Measurements from ENCODE around the gene SARDH. TPM values are rescaled to one million over a fixed set of nuclear protein-coding genes. Genes with fewer than 3 reads are reported as not detected.

The SARDH gene
- total and polyA plus RNA-seq, 2 of the 8 experiments (the other 6 are each of a cell fraction or from before 2014, with no cell fraction given) = 6.4 to 7.4 TPM

DNA sequence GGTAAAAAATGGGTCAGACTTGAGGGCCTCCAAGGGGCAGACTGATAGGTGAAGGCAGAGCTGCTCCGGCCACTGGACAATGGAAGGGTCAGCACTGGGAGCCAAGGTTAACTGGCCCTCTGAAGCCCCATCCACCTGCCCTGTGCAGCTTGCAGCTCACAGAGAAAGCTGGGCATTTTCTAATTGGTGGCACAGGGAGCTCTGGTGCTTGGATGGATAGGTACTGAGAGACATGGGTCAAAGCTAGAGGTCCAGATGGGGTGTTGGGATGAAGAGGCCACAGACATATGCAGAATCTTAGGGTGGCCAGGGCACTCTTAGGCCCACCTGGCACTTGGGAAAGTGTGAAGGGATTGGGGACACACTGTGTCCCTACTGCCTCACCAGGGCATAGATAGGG is 29.5 kb upstream of the SARDH start:
- Histone ChIP-seq H4K5ac (ENCODE audit: insufficient read length, low read depth, low read length) (no peak overlapping the region), H3K23ac (ENCODE audit: insufficient read length) (no peak overlapping the region), H3K4ac (replicated peaks; ENCODE audit: insufficient read length, low read depth, low read length) (no peak overlapping the region), H3K9me3 (ENCODE audit: insufficient read depth in 2 of 2, low read depth in 1 of 2, low read length in 1 of 2) (peaks cover 0 to 3% of the 10 kb centered on the region in 2 experiments; a peak in 1 of 4 replicates), H3K4me2 (ENCODE audit: insufficient read depth in 1 of 2, low read depth in 2 of 2, low read length in 2 of 2) (no peak overlapping the region), H3K9ac (replicated peaks in 1 of 4; ENCODE audit: extremely low read depth in 1 of 4, low read depth in 3 of 4, low read length in 3 of 4) (no peak overlapping the region), H2BK12ac (ENCODE audit: low read depth, low read length) (no peak overlapping the region), H3K27ac (ENCODE audit: low read depth, low read length) (no peak overlapping the region), H2AK5ac (ENCODE audit: low read depth, low read length) (no peak overlapping the region), H4K20me1 (replicated peaks in 1 of 2; ENCODE audit: control insufficient read depth in 1 of 2, insufficient read depth in 2 of 2, low read length in 2 of 2) (peaks cover 3% of the 10 kb centered on the region in 2 experiments), H2AFZ (ENCODE audit: low read length) (no peak overlapping the region), H3K18ac (ENCODE audit: extremely low read depth, low read length) (no peak overlapping the region), H2BK15ac (ENCODE audit: low read length) (no peak overlapping the region), H2BK20ac (ENCODE audit: low read length) (no peak overlapping the region), H4K91ac (replicated peaks; ENCODE audit: insufficient read length, low read length) (no peak overlapping the region), H2BK5ac (ENCODE audit: low read depth, low read length) (no peak overlapping the region), H4K8ac (ENCODE audit: extremely low read depth, insufficient read depth, low read length) (no peak overlapping the region), H3K23me2 (ENCODE audit: low read depth, low read length) (no peaks in the 10 kb centered on the region; the same call in 1 of the 2 replicates), H3K4me1 (replicated peaks in 1 of 4; ENCODE audit: control insufficient read depth in 3 of 4, insufficient read depth in 4 of 4, low read length in 3 of 4) (no peaks in the 10 kb centered on the region), H3K4me3 (ENCODE audit: extremely low read depth in 1 of 4, insufficient read depth in 2 of 4, low read depth in 3 of 4, low read length in 4 of 4) (no peak overlapping the region), H3K36me3 (ENCODE audit: control insufficient read depth in 2 of 4, insufficient read depth in 4 of 4, low read length in 3 of 4) (peaks cover 2 to 12% (median 9%) of the 10 kb centered on the region in 4 experiments; a peak in 6 of 8 replicates), H3K79me2 (ENCODE audit: control insufficient read depth in 1 of 2, insufficient read depth in 2 of 2, low read length in 2 of 2) (no peaks in the 10 kb centered on the region), H3K79me1 (ENCODE audit: low read depth, low read length) (no peaks in the 10 kb centered on the region), H2BK120ac (replicated peaks; ENCODE audit: low read depth, low read length) (no peak overlapping the region), H3K14ac (ENCODE audit: insufficient read length) (no peak overlapping the region), H3K56ac (replicated peaks; ENCODE audit: insufficient read length, low read depth, low read length) (no peak overlapping the region), H3K27me3 (replicated peaks in 1 of 4; ENCODE audit: control insufficient read depth in 3 of 4, extremely low read depth in 1 of 4, insufficient read depth in 3 of 4, low read length in 3 of 4) (no peaks in the 10 kb centered on the region; a peak in 1 of 7 replicates)
- ChIA-PET POLR2A (ENCODE audit: partially characterized antibody) (interaction anchor here (1.7 kb wide), 1 partner anchor 9 kb away, joined by 3 read pairs; no protein-coding TSS in a partner anchor), CTCF (ENCODE audit: partially characterized antibody) (interaction anchor here (0.7 to 6.8 kb wide), 15 partner anchors 9 to 227 kb away, joined by 3 to 65 read pairs (median 6); partner anchors contain the start of gene SARDH)
- no peak for FAIRE-seq
- 100% methylated on average over 1 of the region's 1 CpG; no CpG with 5 or more reads in 1 of the 2 experiments for WGBS, 2 experiments (ENCODE audit: extremely low coverage in 1 of 2, insufficient coverage in 1 of 2, insufficient read length in 1 of 2, insufficient replicate concordance in 2 of 2, low coverage in 1 of 2, low lambda C conversion rate in 2 of 2, missing lambda C conversion rate in 1 of 2)
- no peak for DNase-seq (ENCODE audit: low read depth in 1 of 2, low spot score in 2 of 2)
- TF ChIP-seq, protein P1, sequence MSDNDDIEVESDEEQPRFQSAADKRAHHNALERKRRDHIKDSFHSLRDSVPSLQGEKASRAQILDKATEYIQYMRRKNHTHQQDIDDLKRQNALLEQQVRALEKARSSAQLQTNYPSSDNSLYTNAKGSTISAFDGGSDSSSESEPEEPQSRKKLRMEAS (IDR thresholded peaks at IDR 0.05) = no peak
- TF ChIP-seq EGR1 (IDR thresholded peaks at IDR 0.05; ENCODE audit: borderline replicate concordance, low read depth, low read length) (no peak), ZNF274 (IDR thresholded peaks at IDR 0.05; ENCODE audit: borderline replicate concordance, extremely low read depth, low read length) (no peak), SRF (IDR thresholded peaks at IDR 0.05; ENCODE audit: low read depth, low read length) (no peak), RAD21 (IDR thresholded peaks at IDR 0.05 in 1 of 2, conservative IDR thresholded peaks at IDR 0.05 in 1 of 2; ENCODE audit: low read depth in 2 of 2, low read length in 2 of 2) (no peak), RNF2 (IDR thresholded peaks at IDR 0.05; ENCODE audit: borderline replicate concordance, low read depth, low read length, missing control alignments, poor library complexity, severe bottlenecking) (no peak), TEAD4 (IDR thresholded peaks at IDR 0.05; ENCODE audit: low read depth, low read length) (no peak), RFX5 (IDR thresholded peaks at IDR 0.05; ENCODE audit: borderline replicate concordance, low read depth, low read length) (no peak)
- TF ChIP-seq, protein P2, sequence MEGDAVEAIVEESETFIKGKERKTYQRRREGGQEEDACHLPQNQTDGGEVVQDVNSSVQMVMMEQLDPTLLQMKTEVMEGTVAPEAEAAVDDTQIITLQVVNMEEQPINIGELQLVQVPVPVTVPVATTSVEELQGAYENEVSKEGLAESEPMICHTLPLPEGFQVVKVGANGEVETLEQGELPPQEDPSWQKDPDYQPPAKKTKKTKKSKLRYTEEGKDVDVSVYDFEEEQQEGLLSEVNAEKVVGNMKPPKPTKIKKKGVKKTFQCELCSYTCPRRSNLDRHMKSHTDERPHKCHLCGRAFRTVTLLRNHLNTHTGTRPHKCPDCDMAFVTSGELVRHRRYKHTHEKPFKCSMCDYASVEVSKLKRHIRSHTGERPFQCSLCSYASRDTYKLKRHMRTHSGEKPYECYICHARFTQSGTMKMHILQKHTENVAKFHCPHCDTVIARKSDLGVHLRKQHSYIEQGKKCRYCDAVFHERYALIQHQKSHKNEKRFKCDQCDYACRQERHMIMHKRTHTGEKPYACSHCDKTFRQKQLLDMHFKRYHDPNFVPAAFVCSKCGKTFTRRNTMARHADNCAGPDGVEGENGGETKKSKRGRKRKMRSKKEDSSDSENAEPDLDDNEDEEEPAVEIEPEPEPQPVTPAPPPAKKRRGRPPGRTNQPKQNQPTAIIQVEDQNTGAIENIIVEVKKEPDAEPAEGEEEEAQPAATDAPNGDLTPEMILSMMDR (IDR thresholded peaks at IDR 0.05; ENCODE audit: control extremely low read depth in 1 of 3, insufficient read depth in 1 of 3, low read depth in 1 of 3, low read length in 3 of 3) = no peak
